GM18519 (cell line): Measurements from ENCODE around the gene APBB2.

Experiments used
- ATAC-seq: cut with Tn5 transposase; IDR thresholded peaks from one replicate; pipeline ENCODE4 v1.9.1; 2021; ENCODE audit warnings: mild to moderate bottlenecking, moderate library complexity; ENCODE audit not compliant: unreplicated experiment, low FRiP score

APBB2 gene

DNA sequence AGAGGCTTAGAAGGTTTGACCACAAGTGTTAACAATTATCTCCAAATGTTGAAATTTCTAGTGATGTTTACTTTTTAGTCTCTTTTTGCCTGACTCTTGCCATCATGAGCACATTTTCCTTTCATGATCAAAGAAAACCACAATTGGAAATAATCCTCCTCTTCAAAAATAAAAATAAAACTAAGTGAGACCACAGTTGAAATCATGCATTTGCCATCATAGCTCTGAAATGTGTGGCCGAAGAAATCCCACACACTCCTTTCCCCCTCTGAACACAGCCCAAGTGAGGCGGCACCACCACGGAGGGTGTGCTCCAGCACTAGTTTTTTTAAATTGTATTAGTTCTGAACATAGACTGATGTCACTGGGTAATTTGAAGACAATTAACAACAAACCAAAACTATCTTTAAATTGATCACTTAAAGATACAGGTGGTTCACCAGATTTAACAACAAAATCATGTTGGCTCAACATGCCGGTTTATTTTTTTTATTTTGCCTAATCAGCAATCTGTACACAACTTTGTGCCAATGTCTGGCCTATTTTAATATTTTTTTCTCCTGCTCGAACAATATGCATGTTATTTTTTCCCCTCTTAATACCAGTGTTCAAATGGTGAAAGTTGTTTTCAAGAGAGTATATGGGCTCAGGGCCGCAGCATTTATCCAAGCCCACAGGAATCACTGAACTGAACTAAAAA lies 17.6 kb downstream of the APBB2 start:
- ATAC-seq, result no peak

- ATAC-seq, result no peak
Measured at GRCh38 chr4:41192136-41192535, 22.2 kb downstream of the APBB2 start.

GRCh38 chr4:41189666-41190065 lies 24.7 kb downstream of the APBB2 start:
- no peak for ATAC-seq

- ATAC-seq, result peak; percentile 58
Measured at GRCh38 chr4:41189076-41189475, 25.3 kb downstream of the APBB2 start.

GRCh38 chr4:41185614-41186592 lies 28.4 kb downstream of the APBB2 start:
- no peak for ATAC-seq

DNA sequence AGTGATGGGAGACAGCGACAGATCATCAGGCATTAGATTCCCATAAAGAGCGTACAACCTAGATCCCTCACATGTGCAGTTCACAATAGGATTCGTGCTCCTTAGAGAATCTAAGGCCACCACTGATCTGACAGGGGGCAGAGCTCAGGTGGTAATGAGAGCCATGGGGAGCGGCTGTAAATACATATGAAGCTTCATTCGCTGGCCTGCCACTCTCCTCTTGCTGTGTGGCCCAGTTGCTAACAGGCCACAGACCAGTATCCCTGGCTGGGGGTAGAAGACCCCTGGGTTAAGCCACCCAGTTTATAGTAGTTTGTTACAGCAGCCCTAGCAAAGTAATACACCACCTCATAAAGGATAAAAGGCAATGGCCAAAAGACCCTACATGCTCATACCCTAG lies 30.3 kb downstream of the APBB2 start:
- ATAC-seq, result no peak

DNA sequence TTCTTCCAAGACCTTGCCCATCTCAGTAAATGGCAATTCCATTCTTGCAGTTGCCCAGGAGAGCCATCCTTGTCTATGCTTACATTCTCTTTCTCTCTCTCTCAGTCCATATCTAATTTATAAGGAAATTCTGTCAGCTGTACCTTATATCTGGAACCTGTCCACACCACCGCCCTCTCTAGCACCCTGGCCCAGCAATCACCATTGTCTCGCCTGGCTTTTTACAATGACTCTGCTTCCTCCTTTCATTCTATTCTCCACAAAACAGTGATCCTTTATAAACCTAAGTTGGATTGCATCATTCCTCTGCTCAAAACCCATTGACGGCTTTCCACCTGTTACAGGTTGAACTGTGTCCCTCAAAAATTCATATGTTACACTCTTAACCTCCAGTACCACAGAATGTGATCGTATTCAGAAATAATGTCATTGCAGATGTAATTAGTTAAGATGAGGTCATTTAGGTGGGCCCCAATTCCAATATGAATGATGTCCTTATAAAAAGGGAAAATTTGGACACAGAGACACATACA lies 31.3 kb downstream of the APBB2 start:
- no peak for ATAC-seq

GRCh38 chr4:41181037-41181436 lies 33.3 kb downstream of the APBB2 start:
- no peak for ATAC-seq

GRCh38 chr4:41179498-41180195 lies 34.7 kb downstream of the APBB2 start:
- ATAC-seq, result no peak

GRCh38 chr4:41178372-41179370 lies 35.7 kb downstream of the APBB2 start:
- ATAC-seq, result no peak

- no peak for ATAC-seq
Measured at GRCh38 chr4:41177016-41177415, 37.3 kb downstream of the APBB2 start.

DNA sequence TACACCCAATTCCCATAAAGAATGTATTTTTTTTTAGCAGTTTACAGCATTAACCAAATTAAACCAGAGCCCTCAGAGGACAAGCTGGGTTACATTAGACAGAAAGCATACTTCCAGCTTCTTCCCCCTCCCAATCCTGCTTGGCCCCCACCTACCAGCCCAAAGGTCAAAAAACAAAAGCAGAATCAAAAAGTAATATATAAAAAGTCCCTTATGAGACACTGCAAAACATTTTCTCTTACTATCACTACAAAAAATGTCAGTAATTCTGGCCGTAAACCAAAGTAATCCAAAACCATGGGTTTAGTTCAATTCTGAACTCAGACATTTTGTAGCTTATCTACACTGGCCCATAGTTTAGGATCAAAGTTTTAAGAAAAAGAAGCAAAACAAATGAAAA lies 38.0 kb downstream of the APBB2 start:
- no peak for ATAC-seq

- no peak for ATAC-seq
Measured at GRCh38 chr4:41175794-41176193, 38.5 kb downstream of the APBB2 start.

DNA sequence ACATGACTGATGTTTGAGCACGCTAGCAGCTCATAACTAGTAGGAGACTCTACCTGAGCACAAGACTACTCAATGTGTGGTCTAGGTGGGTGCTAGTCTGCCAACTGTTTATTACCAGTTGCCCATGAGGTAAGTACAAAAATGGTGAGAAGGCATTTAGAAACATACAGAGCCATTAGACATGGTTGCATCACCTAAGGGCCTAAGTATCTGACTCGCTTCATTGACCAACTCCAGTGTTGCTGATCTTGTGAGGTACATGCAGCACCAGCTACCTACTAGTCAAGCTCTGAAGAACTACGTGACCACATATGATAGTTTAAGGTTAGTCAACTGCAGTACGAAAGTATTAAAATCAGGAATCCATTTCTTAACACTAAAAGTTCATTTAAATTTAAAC lies 39.9 kb downstream of the APBB2 start:
- ATAC-seq, result no peak

DNA sequence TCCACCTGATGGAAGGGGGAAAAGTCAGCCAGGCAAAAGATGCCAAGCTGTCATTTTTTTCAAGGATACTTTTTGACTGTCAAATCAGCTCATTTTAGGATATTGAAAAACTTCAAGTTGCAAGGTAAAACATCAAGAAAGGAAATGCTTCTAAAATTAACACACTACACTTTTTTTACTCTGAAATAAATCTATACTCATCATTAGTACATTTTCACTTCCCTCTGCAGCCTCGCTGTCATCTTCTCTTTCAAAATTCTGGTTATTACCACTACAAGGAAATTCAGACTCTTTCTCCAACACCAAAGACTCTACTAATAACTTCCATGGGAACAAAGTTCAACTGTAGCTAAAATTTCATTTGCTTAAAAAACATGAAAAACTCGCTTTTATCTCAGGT lies 41.6 kb downstream of the APBB2 start:
- ATAC-seq, result no peak

- ATAC-seq, result no peak
Measured at GRCh38 chr4:41169256-41169800, 45.0 kb downstream of the APBB2 start.

DNA sequence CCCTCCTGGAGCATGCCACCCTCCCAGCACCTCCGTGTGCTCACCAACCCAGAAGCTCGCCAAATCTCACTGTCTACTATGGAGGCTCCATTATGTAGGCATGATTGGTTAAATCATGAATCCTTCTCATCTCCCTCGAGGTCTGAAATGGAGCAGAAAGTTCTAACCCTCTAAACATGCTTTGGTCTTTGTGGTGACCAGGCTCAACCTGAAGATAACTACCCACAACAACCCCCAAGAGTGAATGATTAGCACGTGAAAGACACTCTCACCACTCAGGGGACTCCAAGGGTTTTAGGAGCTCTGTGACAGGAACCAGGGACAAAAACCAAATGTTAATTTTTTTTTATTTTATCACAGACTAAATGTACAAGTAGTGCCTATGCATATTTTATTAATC lies 47.2 kb downstream of the APBB2 start:
- ATAC-seq, result no peak

GRCh38 chr4:41164405-41164804 lies 49.9 kb downstream of the APBB2 start:
- ATAC-seq, result no peak

DNA sequence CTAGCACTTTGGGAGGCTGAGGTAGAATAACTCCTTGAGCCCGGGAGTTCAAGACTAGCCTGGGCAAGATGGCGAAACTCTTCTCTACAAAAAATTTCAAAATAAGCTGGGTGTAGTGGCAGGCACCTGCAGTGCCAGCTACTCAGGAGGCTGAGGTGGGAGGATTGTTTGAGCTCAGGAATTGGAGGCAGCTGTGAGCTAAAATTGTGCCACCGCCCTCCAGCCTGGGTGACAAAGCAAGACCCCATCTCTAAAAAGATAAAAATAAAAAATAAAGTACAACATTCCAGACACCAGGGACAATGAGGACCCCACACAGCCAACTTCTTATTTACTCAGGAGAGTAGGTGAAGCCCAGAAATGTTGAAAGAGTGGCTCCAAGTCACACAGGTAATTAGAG lies 53.0 kb downstream of the APBB2 start:
- no peak for ATAC-seq
